ENCODE data around the gene LYRM4. TPM values are rescaled to one million over a fixed set of nuclear protein-coding genes. Genes with fewer than 3 reads are reported as not detected.
A peak's percentile ranks its signal among the peaks of the same experiment; 100 is the strongest.

Gene LYRM4
- total RNA-seq: 10 to 100 TPM; 20.9 to 33.0 (median 25.1) TPM
- polyA plus RNA-seq: 10 to 100 TPM; 18.3 to 23.2 TPM
- long read RNA-seq, donor 1, full-length matches to known transcripts: 28 of 34 reads
- long read RNA-seq, donor 1, partial matches to known transcripts: 0 of 34 reads
- long read RNA-seq, donor 1, other reads (novel, unspliced or antisense): 6 of 34 reads
- long read RNA-seq, donor 2, full-length matches to known transcripts: 21 of 27 reads
- long read RNA-seq, donor 2, partial matches to known transcripts: 0 of 27 reads
- long read RNA-seq, donor 2, other reads (novel, unspliced or antisense): 6 of 27 reads
- long read RNA-seq, donor 3, full-length matches to known transcripts: 19 of 29 reads
- long read RNA-seq, donor 3, partial matches to known transcripts: 4 of 29 reads
- long read RNA-seq, donor 3, other reads (novel, unspliced or antisense): 6 of 29 reads

GRCh38 chr6:5260661-5261544 is at the start of gene LYRM4, which contains the start of gene FARS2:
LYRM4 (minus strand) TSS chr6:5260950; CDS start chr6:5260733, 217 bp downstream.
FARS2 (plus strand) TSS chr6:5261513.
- peak within 1 kb of the TSS; percentile 62 to 96 (median 84) for H3K4me3 ChIP-seq
- intact Hi-C loops (cut with DNase I): loop anchor here in 7 of 10 donors (5.0 to 10.0 kb wide), 4 partner anchors 116 to 134 kb away; no protein-coding TSS in a partner anchor
- peak within 1 kb of the TSS; percentile 92 to 100 (median 99) for H3K27ac ChIP-seq
- 0 to 1% methylated on average over 75 to 85 of the region's 85 CpGs for WGBS, 2 donors
- ATAC-seq (peak; percentile 97 to 99 (median 98)), DNase-seq (peak; percentile 89 to 90)
- no peaks in the 10 kb centered on the region for H3K27me3 ChIP-seq
- TF ChIP-seq CTCF (IDR thresholded peaks at IDR 0.05): peak in 3 of 9 donors; percentile 34 to 67 (median 47)
- H3K4me1 ChIP-seq: peaks cover 0 to 27% (median 22%) of the 10 kb centered on the region in 9 donors
- H3K9me3 ChIP-seq: no peaks in the 10 kb centered on the region
- peaks cover 0 to 5% (median 0%) of the 10 kb centered on the region in 9 donors for H3K36me3 ChIP-seq

GRCh38 chr6:5308066-5308465 is 47.3 kb upstream of the LYRM4 start:
- TF ChIP-seq CTCF (IDR thresholded peaks at IDR 0.05): no peak
- ATAC-seq (no peak), DNase-seq (no peak)
- Histone ChIP-seq H3K9me3 (no peaks in the 10 kb centered on the region), H3K4me3 (no peak overlapping the region), H3K4me1 (peaks cover 0 to 2% (median 0%) of the 10 kb centered on the region in 9 donors), H3K27ac (no peak overlapping the region), H3K36me3 (no peaks in the 10 kb centered on the region), H3K27me3 (no peaks in the 10 kb centered on the region)
- intact Hi-C loops (cut with DNase I): loop anchor here in 3 of 10 donors (10.0 kb wide), 2 partner anchors 93 to 163 kb away; no protein-coding TSS in a partner anchor
- 72% methylated on average over 4 of the region's 4 CpGs for WGBS, 2 donors

GRCh38 chr6:5307058-5307457 is 46.3 kb upstream of the LYRM4 start:
- no peaks in the 10 kb centered on the region for H3K9me3 ChIP-seq
- peaks cover 0 to 12% (median 0%) of the 10 kb centered on the region in 9 donors for H3K4me1 ChIP-seq
- TF ChIP-seq CTCF (IDR thresholded peaks at IDR 0.05): no peak
- no peak overlapping the region for H3K27ac ChIP-seq
- ATAC-seq (no peak), DNase-seq (no peak)
- H3K36me3 ChIP-seq: no peaks in the 10 kb centered on the region
- intact Hi-C loops (cut with DNase I): loop anchor here in 3 of 10 donors (2.0 to 10.0 kb wide), 3 partner anchors 38 to 162 kb away; no protein-coding TSS in a partner anchor
- no peaks in the 10 kb centered on the region for H3K27me3 ChIP-seq
- no peak overlapping the region for H3K4me3 ChIP-seq

Measured in heart right ventricle (tissue), 16 donors.